GM18858 (cell line): ENCODE results near the gene RIN3.
"Not testable (repeated sequence)": the region's sequence is repeated elsewhere in the genome, so short reads cannot be mapped to it uniquely, and the experiment has no call there.

Experiments used
- ATAC-seq: cut with Tn5 transposase; IDR thresholded peaks from one replicate; pipeline ENCODE4 v1.9.1; 2021; ENCODE audit not compliant: unreplicated experiment

RIN3 gene

DNA sequence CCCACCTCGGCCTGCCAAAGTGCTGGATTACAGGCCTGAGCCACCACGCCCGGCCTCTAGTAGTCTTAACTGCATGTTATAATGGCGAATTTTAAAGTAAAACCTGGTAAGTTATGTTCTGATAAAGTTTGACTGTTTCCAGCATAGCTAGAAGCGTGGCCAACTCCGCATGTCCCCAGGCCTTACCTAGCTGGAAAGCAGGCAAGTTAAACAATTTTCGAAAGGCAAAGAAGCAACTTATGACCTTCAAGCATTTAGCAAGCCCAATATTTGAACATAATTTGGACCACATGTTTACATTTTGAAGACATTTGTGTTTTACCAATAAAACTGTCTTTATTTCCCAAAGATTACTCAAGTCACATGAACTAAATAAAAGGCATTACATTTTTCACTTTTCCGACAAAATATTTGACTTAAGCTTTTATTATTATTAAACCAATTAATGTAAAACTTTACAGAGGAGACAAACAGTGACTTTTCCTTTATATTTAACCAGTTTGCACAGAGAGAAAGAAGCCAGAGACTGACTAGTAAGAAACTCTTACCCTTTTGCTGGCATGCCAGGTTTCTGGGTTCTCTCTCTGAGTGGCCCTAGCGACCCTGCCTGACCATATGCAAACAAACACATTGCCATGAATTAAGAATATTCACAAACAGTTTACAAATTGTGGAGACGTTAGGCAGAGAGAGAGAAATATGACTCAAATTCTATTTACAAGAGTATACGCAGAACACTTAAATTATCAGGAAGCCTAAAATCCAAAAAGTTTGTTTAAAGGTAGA lies 106.3 kb downstream of the RIN3 start:
- no peak for ATAC-seq

DNA sequence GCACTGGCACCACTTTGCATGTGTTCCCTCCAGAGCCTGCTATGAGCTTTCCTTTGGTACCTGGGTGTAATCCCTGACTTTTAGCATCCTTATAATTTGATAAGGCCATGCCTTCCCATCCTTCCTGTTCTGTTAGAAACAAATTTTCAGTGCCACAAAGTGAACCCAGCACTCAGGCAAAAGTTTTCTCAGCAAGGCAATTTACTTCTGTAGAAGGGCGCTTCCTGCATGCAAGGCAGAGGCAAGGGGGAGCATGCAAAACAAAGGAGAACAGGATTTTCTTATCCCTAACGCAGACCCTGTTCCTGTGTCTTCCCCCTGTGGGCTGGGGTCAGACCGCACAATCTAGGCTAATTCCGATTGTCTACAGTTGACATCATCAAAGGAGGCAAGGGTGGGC lies 108.7 kb downstream of the RIN3 start:
- no peak for ATAC-seq

- ATAC-seq: no peak
These were observed 111.2 kb downstream of the RIN3 start for GRCh38 chr14:92624764-92625163.

DNA sequence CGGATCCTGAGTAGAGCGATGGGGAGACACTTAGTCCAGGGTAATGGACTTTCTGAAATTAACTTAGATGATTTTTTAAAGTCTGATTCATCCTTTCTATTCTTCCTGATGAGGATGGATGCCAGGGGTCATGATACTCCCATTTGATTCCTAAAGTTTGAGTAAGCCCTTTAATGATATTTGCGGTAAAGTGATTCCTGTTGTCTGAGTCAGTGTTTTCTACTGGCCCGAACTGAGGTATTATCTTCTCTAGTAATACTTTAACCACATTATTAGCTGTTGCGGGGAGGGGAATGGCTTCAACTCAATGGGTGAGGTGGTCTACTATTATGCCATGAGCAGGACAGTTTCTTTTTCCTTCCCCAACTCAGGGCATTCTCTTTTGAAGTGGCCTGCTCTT lies 111.6 kb downstream of the RIN3 start:
- ATAC-seq: no peak

- ATAC-seq: no peak
These were observed 112.5 kb downstream of the RIN3 start for GRCh38 chr14:92626041-92626440.

GRCh38 chr14:92627707-92628215 lies 114.2 kb downstream of the RIN3 start:
- ATAC-seq: no peak

DNA sequence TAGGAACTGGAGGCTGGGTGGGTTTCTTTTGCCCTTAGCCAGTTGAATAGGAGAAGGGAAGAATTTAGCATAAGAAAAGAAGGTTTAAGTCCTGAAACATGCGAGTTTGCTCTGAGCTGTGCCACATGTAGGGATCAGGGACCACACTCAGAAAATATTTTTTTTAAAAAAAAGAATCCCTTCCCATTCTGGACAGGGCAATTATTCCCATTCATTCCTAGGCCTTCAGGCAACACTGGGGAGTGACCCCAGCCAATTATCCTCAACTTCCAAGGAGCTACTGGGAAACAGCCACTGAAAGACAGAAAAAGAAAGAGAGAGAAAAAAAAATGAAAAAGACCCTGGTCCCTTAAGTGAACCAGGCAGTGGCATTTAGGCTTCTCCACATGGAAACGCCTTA lies 115.1 kb downstream of the RIN3 start:
- ATAC-seq: no peak

DNA sequence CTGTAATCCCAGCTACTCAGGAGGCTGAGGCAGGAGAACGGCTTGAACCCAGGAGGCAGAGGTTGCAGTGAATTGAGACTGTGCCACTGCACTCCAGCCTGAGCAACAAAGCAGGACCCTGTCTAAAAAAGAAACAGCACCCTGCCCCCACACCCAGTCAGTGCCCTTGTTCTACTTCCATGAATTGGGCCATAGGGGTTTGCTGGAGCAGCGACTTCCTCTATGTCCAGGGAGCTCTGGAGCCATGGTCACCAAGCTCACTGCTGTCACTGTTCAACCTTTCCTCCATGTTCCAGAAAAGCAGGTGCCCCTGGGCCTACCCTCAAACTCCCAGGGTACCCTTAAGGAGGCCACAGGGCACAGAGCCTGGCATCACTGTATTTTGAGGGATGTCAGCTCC lies 116.8 kb downstream of the RIN3 start:
- no peak for ATAC-seq

GRCh38 chr14:92631098-92631497 lies 117.5 kb downstream of the RIN3 start:
- no peak for ATAC-seq

- no peak for ATAC-seq
These were observed 119.1 kb downstream of the RIN3 start for GRCh38 chr14:92632546-92633273.

- no peak for ATAC-seq
These were observed 119.7 kb downstream of the RIN3 start for GRCh38 chr14:92633274-92633616.

- ATAC-seq: no peak
These were observed 120.1 kb downstream of the RIN3 start for GRCh38 chr14:92633724-92634123.

- ATAC-seq: no peak
These were observed 121.5 kb downstream of the RIN3 start for GRCh38 chr14:92635031-92635430.

DNA sequence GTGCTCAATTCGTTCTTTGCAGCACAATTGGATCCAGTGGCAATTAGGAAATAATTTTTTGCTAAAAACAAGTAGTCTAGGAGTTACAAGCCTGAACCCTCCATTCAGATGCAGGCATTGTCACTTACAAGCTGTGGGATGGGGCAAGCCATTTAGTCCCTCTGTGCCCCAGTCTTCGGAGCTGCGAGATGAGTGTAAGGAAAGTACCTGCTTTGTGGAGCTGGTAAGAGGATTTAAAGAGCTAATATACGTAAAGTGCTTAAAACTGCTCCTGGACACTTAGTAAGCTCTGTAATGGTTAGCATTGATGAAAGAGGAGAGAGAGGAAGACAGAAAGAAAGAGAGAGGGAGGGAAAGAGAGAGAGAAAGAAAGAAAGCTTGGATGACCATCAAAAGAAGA lies 122.3 kb downstream of the RIN3 start:
- ATAC-seq: no peak

GRCh38 chr14:92637228-92637627 lies 123.6 kb downstream of the RIN3 start:
- ATAC-seq: no peak

DNA sequence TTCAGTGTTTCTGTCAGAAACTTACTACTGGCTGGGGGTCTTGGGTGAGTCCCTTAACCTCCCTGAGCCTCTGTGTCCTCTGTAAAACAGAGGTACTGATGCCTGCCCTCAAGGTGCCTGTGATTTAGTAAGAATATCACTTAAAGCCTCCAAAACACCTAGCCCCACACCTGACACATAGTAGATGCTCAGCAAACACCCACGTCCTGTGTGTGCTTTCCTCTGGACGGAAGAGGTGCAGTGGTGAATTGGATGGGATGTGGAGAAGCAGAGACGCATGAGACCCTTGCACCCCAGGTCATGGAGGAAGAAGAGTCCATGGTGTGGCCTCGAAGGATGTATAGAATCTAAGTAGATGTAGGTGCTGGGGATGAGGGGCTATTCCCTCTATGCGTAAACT lies 124.3 kb downstream of the RIN3 start:
- ATAC-seq: no peak

GRCh38 chr14:92638266-92638665 lies 124.7 kb downstream of the RIN3 start:
- no peak for ATAC-seq

- ATAC-seq: no peak
These were observed 125.3 kb downstream of the RIN3 start for GRCh38 chr14:92638904-92639303.

DNA sequence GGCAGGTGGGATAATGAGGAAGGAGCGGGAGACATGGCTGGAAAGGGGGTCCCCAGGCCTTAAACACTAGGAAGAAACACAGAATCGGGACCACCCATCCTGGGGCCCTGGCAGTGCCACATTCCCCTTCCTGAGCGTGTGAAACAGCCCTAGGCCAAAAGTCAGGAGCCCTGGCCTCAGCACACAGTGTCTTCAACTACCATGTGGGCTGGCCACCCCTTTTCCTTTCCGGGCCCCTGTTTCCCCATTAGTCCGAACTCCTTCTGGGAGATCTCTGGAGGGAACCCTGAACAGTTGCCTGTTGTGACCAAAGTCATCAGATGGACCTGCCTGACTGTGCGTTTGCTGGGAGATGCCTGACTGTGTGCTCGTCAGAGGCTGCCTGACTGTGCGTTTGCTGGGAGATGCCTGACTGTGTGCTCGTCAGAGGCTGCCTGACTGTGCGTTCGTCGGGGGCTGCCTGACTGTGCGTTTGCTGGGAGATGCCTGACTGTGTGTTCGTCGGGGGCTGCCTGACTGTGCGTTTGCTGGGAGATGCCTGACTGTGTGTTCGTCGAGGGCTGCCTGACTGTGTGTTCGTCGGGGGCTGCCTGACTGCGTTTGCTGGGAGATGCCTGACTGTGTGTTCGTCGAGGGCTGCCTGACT lies 126.0 kb downstream of the RIN3 start:
- not testable (repeated sequence) for ATAC-seq

DNA sequence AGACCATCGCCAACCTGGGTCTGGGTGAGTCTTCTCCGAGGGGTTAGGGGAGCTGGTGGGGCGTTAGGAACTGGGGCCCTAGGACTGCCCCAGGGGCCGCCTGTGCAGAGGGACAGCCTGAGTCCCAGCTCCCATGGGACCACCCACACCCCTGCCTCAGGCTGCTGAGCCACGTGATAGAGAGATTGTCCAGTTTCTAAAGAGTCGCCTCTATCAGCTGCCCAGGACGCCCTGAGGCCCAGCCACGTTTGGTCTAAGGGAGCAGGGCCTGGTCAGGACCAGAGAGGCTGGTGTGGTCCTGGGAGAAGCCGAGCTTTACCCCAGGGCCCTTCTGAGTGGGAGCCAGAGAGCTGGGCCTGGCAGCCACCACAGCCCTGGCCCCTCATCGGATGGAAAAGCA lies 127.7 kb downstream of the RIN3 start:
- ATAC-seq: no peak

DNA sequence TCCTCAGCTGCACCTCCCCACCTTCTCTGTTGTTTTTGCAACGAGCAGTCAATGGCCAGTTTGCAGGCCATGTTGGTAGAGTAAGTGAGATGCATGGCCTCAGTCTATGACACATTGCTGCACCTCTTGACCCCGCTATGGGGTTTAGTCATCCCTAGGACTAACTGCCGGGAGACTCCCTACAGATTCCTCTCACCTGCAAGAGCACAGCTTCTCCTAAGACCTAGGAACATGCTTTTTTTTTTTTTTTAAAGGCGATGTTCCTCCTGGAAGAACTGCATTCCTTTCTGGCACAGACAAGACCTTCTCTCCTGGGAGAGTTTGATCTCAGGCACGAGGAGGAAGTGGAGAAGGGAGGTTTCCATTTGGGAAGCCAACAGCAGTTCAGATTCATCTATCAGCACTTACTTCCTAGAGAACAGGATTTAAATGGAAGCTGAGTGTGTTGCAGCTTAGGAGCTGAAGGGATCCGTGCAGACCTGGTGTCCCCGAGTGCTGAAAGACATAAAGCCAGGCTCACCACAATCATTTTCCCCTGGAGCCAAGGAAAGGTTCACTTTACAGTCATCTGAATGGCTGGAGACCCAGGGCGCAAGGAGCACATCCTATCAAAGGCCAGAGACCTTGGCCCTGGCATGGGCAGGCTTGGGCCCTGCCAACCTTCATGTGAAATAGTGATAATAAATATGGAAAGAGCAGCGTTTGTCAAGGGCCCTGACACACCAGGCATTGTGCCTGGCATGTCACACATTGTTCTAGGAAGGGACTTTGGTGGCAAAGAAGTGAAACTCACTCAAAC lies 130.8 kb downstream of the RIN3 start:
- ATAC-seq: no peak
